SK-N-SH treated with all-trans-retinoic acid at 6 μM for 48 hours (cell line): ENCODE measurements around the gene RANBP6.

Experiments
- CSDC2 ChIP-seq: fragments of 250-450 bp; sonication (Bioruptor Pico); IDR thresholded peaks from 2 replicates; pipeline ENCODE4 v1.5.0; 2020; ENCODE audit warnings: mild to moderate bottlenecking, moderate library complexity
- PPARA ChIP-seq: fragments of 250-450 bp; sonication (Bioruptor Pico); IDR thresholded peaks from 2 replicates; pipeline ENCODE4 v1.5.0; 2020; ENCODE audit warnings: mild to moderate bottlenecking, borderline replicate concordance
- ZFP3 ChIP-seq: fragments of 250-450 bp; sonication (Bioruptor Pico); IDR thresholded peaks from 2 replicates; pipeline ENCODE4 v1.5.0; 2020; ENCODE audit warnings: mild to moderate bottlenecking, moderate library complexity
- TF ChIP-seq, protein P1 (sequence below): fragments of 250-450 bp; sonication (Bioruptor Pico); IDR thresholded peaks from 2 replicates; pipeline ENCODE4 v1.5.1; 2021; ENCODE audit warnings: mild to moderate bottlenecking, moderate library complexity

DNA sequence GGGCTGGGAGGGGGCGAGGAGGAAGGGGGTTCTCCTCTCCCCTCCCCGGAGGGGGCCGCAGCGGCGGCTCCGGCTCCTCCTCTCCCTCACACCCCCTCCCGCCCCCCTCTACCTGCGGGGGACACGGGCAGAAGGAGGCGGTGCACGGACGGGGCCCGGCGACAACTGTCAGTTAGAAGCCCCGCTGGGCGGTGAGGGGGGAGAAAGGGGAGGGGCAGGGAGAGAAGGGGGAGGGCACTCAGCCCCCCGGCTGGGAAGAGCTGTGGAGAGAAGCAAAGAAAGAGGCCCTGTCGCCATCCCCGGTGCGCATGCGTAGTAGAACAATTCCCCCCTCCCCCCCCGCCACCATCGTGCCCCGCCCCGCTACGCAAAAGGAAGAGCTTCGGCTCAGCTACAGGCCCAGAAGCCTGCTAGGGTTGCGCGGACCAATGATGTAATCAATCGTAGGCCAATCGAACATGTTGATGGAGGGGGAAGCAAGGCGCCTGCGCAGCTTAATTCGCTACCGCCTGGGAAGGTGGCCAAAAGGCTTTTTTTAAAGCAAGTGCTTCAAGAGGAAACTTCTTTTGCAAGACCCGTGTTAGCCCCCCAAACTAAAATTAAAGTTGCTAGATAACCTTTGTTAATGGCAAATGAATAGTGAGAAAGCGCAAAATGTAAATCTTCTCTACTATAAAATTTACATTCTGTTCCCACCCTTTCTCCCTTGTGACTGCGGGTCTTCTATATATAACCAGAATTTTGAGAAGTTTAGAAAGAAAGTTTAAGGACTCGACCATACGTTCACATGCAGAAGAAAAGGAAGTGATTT lies 7.0 kb downstream of the RANBP6 start:
- TF ChIP-seq PPARA = no peak
- no peak for TF ChIP-seq CSDC2 (CRISPR knock-in tag)
- TF ChIP-seq, protein P1, sequence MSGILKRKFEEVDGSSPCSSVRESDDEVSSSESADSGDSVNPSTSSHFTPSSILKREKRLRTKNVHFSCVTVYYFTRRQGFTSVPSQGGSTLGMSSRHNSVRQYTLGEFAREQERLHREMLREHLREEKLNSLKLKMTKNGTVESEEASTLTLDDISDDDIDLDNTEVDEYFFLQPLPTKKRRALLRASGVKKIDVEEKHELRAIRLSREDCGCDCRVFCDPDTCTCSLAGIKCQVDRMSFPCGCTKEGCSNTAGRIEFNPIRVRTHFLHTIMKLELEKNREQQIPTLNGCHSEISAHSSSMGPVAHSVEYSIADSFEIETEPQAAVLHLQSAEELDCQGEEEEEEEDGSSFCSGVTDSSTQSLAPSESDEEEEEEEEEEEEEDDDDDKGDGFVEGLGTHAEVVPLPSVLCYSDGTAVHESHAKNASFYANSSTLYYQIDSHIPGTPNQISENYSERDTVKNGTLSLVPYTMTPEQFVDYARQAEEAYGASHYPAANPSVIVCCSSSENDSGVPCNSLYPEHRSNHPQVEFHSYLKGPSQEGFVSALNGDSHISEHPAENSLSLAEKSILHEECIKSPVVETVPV = no peak
- TF ChIP-seq ZFP3 (CRISPR knock-in tag) = no peak
